ENCODE results near the gene APOBEC3G. TPM values are rescaled to one million over a fixed set of nuclear protein-coding genes. Genes with fewer than 3 reads are reported as not detected.
"Not testable (repeated sequence)": the region's sequence is repeated elsewhere in the genome, so short reads cannot be mapped to it uniquely, and the experiment has no call there.

Gene APOBEC3G
- total RNA-seq (2016; rRNA removed; fragmentation: Illumina TruSeq; extraction: Trizol) (2.7 and 3.2 TPM in 2 replicates), polyA plus RNA-seq (2011; rRNA removed) (4.1 and 5.7 TPM in 2 replicates), polyA minus RNA-seq (2011; rRNA and poly(A)+ RNA removed; ENCODE audit: low replicate concordance) (0.30 and 5.0 TPM in 2 replicates), Bru-seq, nascent RNA (percentile 36 among the genes with signal in this experiment), BruChase-seq, experiment 1, labeled RNA remaining after a 6-hour chase (percentile 38 among the genes with signal in this experiment), BruChase-seq, experiment 2, labeled RNA remaining after a 2-hour chase (percentile 27 among the genes with signal in this experiment)
- 1.5 and 2.0 TPM in 2 replicates for total RNA-seq (2016; cell fraction: cytosol; rRNA removed; fragmentation: Illumina TruSeq; extraction: Trizol; ENCODE audit: low read depth)
- total RNA-seq (2016; cell fraction: insoluble cytoplasmic fraction; rRNA removed; fragmentation: Illumina TruSeq; extraction: Trizol), result 2.0 and 3.4 TPM in 2 replicates
- total RNA-seq (2016; cell fraction: membrane; rRNA removed; fragmentation: Illumina TruSeq; extraction: Trizol), result 2.8 and 3.4 TPM in 2 replicates
- 2.6 and 3.3 TPM in 2 replicates for total RNA-seq (2016; cell fraction: nucleus; rRNA removed; fragmentation: Illumina TruSeq; extraction: Trizol)
- polyA plus RNA-seq (2011; cell fraction: cytosol; rRNA removed), result 3.7 and 4.8 TPM in 2 replicates
- 4.2 and 5.2 TPM in 2 replicates for polyA plus RNA-seq (2011; cell fraction: nucleus; rRNA removed)
- 2.9 and 3.6 TPM in 2 replicates for polyA plus RNA-seq (2012)
- 0.94 and 1.5 TPM in 2 replicates for polyA plus RNA-seq (2016; cell fraction: cytosol; fragmentation: Illumina TruSeq; extraction: Trizol; ENCODE audit: low read depth)
- 2.4 TPM in 2 replicates for polyA plus RNA-seq (2016; cell fraction: insoluble cytoplasmic fraction; fragmentation: Illumina TruSeq; extraction: Trizol; ENCODE audit: low read depth)
- polyA plus RNA-seq (2016; cell fraction: membrane; fragmentation: Illumina TruSeq; extraction: Trizol; ENCODE audit: low read depth), result 1.9 and 2.3 TPM in 2 replicates
- polyA plus RNA-seq (2016; cell fraction: nucleus; fragmentation: Illumina TruSeq; extraction: Trizol; ENCODE audit: insufficient read depth, low read depth), result 3.0 and 4.1 TPM in 2 replicates
- 1.5 and 1.9 TPM in 2 replicates for polyA minus RNA-seq (2011; cell fraction: cytosol; rRNA and poly(A)+ RNA removed)
- polyA minus RNA-seq (2011; cell fraction: nucleus; rRNA and poly(A)+ RNA removed), result 4.2 and 7.7 TPM in 2 replicates
- long read RNA-seq, experiment 1, partial matches to known transcripts, result 0 of 3 reads
- long read RNA-seq, experiment 1, other reads (novel, unspliced or antisense), result 0 of 3 reads
- long read RNA-seq, experiment 2, partial matches to known transcripts, result 1 of 2 reads
- long read RNA-seq, experiment 2, other reads (novel, unspliced or antisense), result 0 of 2 reads

- WGBS (ENCODE audit: low lambda C conversion rate), result 10% methylated on average over 5 of the region's 17 CpGs
- peak; percentile 15 for FAIRE-seq
Observed at GRCh38 chr22:39077026-39077840, at the start of gene APOBEC3G. Gene APOBEC3G (plus strand): TSS chr22:39077275. CDS start chr22:39077362, 87 bp downstream.

More at GRCh38 chr22:39077026-39077840, at the start of gene APOBEC3G:
- POLR2A ChIA-PET; in situ Hi-C loops (cut with HindIII; ENCODE audit: extremely low pct_ligation_motif_present, low pct_unique_long_range_greater_than_20kb); intact Hi-C loops (cut with micrococcal nuclease; ENCODE audit: unreplicated experiment); H3K4me1 ChIP-seq (ENCODE audit: insufficient read depth, low read length); H3K36me3 ChIP-seq (replicated peaks in 1 of 2; ENCODE audit: control insufficient read depth in 1 of 2, insufficient read depth in 2 of 2, low read length in 2 of 2); H3K9me3 ChIP-seq (ENCODE audit: low read length); CTCF ChIA-PET (ENCODE audit: low intra/inter-chr PET ratio, low total read pairs); H2AFZ ChIP-seq (ENCODE audit: low read length); DNase-seq (ENCODE audit: low spot score); H4K20me1 ChIP-seq (ENCODE audit: insufficient read depth, low read length); H3K27me3 ChIP-seq (ENCODE audit: control insufficient read depth in 1 of 2, insufficient read depth in 2 of 2, low read length in 2 of 2); H3K27ac ChIP-seq (ENCODE audit: extremely low read length, insufficient read depth, low read length); BruUV-seq (replicated peaks); H3K79me2 ChIP-seq (ENCODE audit: insufficient read depth, low read length): not testable (repeated sequence)
- Histone ChIP-seq H3K4me2 (ENCODE audit: low read depth, low read length) (peak within 1 kb of the TSS; percentile 66), H3K4me3 (replicated peaks in 1 of 3; ENCODE audit: insufficient read depth in 1 of 3, low read depth in 2 of 3, low read length in 3 of 3) (peak within 1 kb of the TSS; percentile 42 to 71 (median 54); a peak in 5 of 6 replicates), H3K9ac (ENCODE audit: insufficient read depth, low read depth, low read length) (peak within 1 kb of the TSS; percentile 52; the same call in 1 of the 2 replicates)
- TF ChIP-seq YY1 (IDR thresholded peaks at IDR 0.05; ENCODE audit: insufficient read depth, insufficient replicate concordance, low read depth, low read length) (peak; percentile 20), ZNF263 (CRISPR knock-in tag; IDR thresholded peaks at IDR 0.05) (peak; percentile 99), ZFX (CRISPR knock-in tag; IDR thresholded peaks at IDR 0.05; ENCODE audit: low read depth) (peak; percentile 35; the same call in 1 of the 2 replicates), PHF8 (CRISPR knock-in tag; IDR thresholded peaks at IDR 0.05) (0 out of 2 replicates have a peak, but pooled peaks have one; percentile 38), TAF1 (CRISPR knock-in tag; IDR thresholded peaks at IDR 0.05) (peak; percentile 20; the same call in 1 of the 2 replicates)
- ATAC-seq, result peak; percentile 96

All from HepG2 (cell line).